Activated T-helper 9 cell treated with anti-CD3 and anti-CD28 coated beads, Interleukin-2, amount 50 U/mL, for 16 hours (primary cell): ENCODE measurements around the gene DPEP2.
"Not testable (repeated sequence)": the region's sequence is repeated elsewhere in the genome, so short reads cannot be mapped to it uniquely, and the experiment has no call there.

Source experiments
- DNase-seq: peaks from one replicate; pipeline ENCODE4 v3.0.0-alpha.2; 2020; ENCODE audit warnings: low read depth

DPEP2 gene

DNA sequence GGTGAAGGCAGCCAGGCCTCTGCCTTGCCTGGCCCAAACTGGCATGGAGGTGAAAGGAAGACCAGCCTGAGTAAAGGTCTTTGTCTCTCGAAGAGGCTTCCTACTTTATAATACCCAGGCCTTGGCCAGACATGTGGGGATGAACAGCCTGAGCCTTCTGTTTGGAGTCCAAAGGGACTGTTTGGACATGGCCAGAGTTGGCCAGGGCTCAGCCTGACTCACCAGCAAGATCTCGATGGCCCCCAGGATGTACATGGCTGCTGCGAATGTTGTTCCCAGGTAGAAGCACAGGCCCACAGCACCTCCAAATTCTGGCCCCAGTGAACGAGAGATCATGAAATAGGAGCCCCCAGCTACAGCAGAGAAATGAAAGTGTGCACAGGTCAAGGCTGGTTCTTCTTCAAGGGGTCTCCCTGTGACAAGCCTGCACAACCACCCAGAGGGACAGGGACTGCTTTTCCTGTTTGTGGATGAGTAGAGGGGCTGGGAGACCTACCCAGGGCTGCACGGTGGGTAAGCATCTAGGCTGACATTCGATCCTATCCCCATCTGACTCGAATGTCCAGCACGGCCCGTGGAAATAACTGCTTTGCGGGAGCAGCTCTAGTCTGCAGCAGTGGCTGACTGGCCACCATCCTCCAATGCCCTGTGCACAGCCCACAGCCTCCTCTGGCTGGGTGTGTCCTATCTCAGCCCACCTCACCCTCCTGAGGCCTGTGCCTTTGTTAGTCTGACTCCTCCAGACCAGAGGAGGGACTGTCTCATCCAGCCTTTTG is 44.7 kb downstream of the DPEP2 start:
- DNase-seq: no peak

GRCh38 chr16:67953641-67954375 is 45.5 kb downstream of the DPEP2 start:
- no peak for DNase-seq

GRCh38 chr16:67951485-67951884 is 47.8 kb downstream of the DPEP2 start:
- DNase-seq: no peak

DNA sequence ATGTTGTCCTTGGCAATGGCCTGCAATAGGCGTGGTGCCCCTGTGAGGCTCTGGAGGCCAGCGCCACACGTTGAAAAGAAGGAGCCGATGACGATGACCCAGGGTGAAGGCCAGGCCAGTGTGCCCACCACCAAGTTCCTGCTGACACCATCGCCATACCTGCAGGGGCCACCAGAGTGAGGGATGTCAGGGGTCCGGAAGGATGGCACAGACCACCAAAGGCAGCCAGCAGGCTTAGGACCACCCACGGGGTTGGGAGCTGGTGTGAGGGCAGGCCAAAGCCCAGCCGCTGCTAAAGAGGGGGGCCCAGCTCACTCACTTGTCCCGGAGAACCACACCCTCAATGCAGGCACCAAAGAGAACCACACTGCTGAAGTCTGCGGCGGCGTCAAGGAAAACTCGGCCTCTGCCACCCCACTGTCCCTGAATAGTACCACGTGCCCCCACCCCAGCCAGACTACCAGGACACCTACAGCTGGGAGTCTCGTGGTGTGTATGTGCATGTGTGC is 48.9 kb downstream of the DPEP2 start:
- DNase-seq: no peak

DNA sequence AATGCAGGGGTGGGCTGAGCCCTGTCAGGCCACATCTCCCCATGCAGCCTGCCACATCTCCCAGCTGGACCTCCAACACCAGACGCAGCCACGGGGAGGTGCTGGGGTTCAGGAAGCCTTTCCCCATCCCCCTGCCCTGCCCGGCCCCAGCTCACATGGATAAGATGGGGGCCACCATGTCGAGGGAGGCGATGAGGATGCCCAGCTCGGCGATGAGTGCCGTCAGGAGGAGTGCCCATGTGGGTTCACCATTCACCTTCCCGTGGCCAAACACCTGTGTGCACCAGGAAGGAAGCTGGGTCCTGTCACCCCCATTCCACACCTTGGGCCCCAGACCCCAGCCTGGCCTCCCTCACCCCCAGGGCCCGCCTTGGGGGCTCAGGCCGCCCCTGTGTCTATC is 49.6 kb downstream of the DPEP2 start:
- DNase-seq: no peak

DNA sequence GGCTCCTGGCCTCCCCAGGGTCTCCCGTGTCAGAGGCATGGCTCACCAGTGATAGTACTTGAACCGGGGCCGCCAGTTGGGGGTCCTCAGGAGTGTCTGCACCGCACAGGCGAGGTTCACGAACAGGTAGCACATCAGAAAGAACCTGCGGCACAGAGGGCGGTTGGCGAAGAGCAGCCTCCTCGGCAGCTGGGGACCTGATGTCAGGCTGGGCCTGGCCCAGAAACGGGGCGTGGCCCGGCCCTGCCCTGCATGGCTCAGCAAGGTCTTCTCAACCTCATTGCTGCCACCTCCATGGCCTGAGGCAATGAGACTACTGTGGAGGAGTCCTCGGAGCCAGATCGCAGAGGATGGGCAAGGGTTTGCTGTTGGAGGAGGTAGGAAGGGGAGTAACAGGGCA is 51.3 kb downstream of the DPEP2 start:
- no peak for DNase-seq

DNA sequence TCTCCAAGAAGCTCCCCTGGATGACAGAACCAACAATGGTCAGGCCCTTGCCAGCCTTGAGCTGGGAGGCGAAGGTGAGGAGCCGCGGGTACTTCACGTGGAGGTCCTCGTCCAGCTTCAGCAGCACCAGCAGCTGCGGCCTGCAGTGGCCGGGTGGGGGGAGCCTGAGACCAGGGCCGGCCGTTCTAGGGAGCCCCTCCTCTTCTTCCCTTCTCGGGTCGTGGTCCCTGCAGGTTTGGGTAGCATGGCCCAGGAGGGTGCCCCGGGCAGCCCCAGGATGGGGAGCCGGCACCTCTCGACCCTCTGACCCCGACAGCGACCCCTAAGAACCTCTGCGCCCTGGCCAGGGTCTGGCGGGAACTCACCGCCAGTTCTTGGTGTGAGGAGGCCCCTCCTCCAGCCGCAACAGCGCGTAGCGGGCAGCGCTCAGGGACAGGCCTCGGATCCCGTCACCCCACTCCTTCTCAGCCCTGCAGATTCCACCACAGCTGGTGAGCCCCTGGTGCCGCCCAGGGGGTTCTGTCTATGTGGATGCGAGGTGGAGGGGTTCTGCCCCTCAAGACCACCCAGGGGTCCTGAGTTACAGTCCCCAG is 52.2 kb downstream of the DPEP2 start:
- DNase-seq: no peak

GRCh38 chr16:67946128-67946569 is 53.1 kb downstream of the DPEP2 start:
- DNase-seq: no peak

GRCh38 chr16:67945392-67945933 is 53.8 kb downstream of the DPEP2 start:
- DNase-seq: no peak

GRCh38 chr16:67944690-67945391 is 54.4 kb downstream of the DPEP2 start:
- DNase-seq: no peak

DNA sequence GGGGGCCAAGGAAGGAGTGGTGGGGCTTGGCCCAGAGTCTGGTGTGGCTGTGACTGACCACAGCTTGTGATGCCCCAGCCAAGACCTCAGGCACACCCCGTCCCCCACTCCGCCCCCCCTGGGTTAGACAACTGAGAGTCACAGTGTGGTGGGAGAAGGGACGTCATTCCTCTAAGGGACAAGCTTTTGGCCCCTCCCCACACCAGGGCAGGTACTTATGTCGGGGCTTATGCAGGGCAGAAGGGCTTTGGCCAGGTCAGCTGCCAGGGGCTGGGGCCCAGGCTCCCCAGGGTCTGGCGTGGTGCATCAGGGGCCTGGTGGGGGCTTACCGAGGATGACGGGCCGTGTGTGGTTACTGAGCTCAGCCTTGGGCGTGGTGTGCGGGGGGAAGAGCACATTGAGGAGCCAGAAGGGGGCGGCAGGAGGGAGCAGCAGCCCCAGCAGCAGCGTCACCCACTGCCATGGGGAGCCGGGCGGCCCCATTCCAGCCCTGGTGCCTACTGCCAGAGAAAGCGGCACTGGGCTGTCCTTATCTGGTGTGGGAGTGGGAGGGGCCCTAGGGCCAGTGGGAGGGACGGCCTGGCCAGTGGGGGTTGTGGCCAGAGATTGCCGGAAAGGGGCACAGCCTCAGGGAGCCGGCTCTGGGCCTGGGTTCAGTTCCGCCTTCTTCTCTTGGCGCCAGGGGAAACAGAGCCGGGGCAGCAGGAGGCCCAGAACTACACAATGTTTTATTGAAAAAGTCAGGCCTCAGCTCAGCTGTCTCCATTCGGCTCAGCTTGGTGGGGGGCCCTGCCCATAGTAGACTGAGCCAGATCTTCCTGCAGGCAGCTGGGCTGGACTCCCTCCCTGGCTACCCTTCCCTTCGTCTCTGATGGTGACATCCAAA is 55.4 kb downstream of the DPEP2 start, which contains the start of gene LCAT:
Gene LCAT (minus strand): TSS at position 502 of the 886 bp plus-strand sequence. CDS start 19 bp downstream, at position 483.
- no peak for DNase-seq

- no peak for DNase-seq
Observed at GRCh38 chr16:67943256-67943618, 56.0 kb downstream of the DPEP2 start.

DNA sequence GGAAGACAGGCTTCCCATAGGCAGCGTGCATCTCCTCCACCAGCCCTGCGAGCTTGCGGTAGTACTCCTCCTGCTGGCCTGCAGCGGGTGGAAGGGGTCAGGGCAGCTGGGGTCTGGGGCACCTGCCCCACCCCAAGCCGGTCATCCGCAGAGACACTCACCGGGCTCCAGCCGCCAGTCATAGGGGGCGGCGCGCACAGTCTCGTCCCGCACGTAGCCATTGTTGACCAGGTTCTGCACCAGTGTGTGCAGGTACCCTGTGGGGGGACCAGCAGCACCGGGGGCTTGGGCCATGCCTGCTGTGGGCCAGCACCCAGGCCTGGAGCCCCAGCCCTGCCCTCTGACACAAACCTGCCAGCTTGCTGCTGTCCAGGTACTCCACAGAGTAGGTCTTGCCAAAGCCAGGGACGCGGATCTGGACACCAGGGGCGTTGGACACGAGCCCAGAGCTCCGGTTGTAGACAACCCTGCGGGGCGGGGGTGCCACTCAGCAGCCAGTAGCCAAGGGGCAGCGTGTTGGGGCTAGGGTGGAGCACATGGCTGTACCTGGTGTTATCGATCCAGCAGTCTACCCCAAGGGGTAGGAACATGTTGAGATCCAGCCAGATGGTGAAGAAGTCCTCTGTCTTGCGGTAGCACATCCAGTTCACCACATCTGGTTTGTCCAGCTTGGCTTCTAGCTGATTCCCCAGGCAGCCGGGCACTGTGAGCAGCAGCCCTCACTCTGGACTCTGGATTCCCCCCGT is 56.6 kb downstream of the DPEP2 start:
- DNase-seq: no peak

- DNase-seq: no peak
Observed at GRCh38 chr16:67942200-67942509, 57.1 kb downstream of the DPEP2 start.

DNA sequence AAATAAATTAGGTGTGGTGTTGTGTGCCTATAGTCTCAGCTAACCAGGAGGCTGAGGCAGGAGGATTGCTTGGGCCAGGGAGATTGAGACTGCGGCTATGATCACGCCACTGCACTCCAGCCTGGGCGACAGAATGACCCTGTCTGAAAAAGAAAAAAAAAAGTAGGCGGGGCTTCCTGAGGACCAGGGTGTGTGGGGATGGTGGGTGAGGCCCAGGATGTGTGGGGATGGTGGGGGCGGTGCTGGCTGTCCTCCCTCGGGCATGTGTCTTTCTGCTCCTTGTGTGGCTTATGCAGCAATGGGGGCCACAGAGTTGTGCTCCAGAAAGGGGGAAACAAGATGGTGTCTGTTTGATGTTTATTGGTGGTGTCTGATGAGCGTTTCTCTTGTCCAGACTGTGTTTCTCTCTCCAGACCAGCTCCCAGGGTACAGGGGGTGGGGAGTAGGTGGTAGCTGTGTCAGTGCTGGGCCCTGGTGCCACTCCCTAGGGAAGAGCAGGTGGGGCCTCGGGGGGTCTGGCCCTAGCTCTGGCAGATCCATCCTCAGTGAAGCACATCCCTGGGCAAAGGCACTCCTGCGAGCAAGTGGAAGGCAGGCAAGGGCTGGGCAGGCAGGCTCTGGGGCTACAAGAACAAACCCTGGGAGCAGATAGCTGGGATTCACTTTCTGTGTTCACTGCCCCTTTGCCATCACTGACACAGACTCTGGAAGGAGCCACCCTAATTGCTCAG is 57.6 kb downstream of the DPEP2 start:
- DNase-seq: no peak

- DNase-seq: no peak
Observed at GRCh38 chr16:67940446-67941089, 58.7 kb downstream of the DPEP2 start.

DNA sequence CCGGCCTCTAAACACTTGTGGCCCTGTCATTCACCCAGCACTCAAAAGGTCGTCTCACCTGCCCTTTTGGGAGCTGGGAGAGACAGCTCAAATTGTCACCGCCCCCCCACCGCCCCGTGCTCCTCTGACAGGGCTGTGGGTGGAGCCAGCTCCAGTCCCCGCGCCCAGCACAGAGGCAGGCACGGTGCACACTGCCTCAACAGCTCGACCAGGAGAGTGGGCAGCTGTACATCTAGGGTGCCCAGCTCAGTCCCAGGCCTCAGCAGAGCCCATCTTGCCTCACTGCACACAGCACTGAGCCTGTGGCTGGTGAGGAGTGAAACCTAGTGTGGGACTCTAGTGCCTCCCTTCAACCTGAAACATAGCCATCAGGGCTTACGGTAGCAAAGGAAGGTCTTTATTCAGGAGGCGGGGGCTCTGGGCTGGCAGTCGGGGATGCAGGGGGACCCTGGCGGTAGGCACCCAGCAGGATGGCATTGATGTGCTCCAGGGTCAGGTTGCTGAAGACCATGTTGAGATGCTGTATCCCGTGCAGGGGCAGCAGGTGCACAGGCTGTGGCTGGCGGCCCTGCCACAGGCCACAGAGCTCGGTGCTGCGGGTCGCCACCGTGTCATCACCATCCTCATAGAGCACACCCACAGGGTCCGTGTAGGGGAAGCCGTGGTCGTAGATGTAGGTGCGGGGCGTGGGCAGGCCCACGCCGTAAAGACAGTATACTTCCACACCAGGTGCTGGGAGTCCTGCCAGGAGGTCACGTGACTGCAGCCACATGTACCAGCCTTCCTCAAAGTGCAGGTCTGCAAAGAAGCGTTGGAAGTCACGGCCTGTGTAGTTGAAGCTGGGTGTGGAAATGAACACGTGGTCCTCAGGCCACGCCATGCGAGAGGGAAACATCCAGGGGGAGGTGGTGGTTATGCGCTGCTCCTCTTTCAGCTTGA is 59.5 kb downstream of the DPEP2 start:
- no peak for DNase-seq

DNA sequence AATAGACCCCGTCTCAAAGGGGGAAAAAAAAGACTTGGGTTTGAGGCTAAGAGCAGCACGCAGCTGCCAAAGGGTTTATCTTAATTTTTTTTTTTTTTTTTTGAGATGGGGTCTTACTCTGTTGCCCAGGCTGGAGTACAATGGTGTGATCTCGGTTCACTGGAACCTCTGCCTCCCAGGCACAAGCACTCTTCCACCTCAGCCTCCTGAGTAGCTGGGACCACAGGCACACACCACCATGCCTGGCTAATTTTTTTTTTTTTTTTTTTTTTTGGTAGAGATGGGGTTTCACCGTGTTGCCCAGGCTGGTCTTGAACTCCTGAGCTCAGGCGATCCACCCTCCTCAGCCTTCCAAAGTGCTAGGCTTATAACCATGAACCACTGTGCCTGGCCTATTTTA is 61.6 kb downstream of the DPEP2 start:
- not testable (repeated sequence) for DNase-seq
